ENCODE measurements around the gene RANBP10.

DNA sequence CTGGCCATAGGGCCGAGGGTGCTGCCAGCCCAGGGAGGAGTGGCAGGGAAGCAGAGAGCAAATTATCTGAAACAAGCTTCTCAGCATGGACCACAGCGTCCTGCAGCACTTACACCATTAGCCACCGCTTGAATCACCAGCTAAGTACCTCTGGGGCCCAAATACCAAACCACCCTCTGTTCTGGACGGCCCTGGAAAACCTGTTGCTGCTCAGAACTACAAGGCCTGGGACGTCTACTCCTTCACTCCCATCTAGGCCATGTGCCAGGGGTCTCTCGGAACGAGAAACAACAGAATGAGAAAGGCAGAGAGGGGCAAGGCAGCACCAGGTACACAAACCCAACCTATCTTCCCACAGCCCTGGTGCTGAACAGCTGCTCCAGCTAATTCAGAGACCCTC is 47.4 kb downstream of the RANBP10 start:
- no peak for TF ChIP-seq RAD21 (IDR thresholded peaks at IDR 0.05)
- TF ChIP-seq ZBTB33 (IDR thresholded peaks at IDR 0.05) = no peak
- no peak for TF ChIP-seq YY1 (IDR thresholded peaks at IDR 0.05)
- TF ChIP-seq SP1 (IDR thresholded peaks at IDR 0.05) = no peak
- no peak for TF ChIP-seq CTCF (IDR thresholded peaks at IDR 0.05; ENCODE audit: low read depth, low read length, missing input control)
- TF ChIP-seq, protein P1, sequence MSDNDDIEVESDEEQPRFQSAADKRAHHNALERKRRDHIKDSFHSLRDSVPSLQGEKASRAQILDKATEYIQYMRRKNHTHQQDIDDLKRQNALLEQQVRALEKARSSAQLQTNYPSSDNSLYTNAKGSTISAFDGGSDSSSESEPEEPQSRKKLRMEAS (IDR thresholded peaks at IDR 0.05) = no peak
- TF ChIP-seq FOXA1 (IDR thresholded peaks at IDR 0.05) = no peak
- no peak for TF ChIP-seq NR2F2 (IDR thresholded peaks at IDR 0.05)
- TF ChIP-seq TAF1 (conservative IDR thresholded peaks at IDR 0.05) = no peak
- TF ChIP-seq, protein P2, sequence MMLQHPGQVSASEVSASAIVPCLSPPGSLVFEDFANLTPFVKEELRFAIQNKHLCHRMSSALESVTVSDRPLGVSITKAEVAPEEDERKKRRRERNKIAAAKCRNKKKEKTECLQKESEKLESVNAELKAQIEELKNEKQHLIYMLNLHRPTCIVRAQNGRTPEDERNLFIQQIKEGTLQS (IDR thresholded peaks at IDR 0.05) = no peak

All from liver (tissue), 3 donors.